ENCODE measurements around the gene MRPL41. TPM values are rescaled to one million over a fixed set of nuclear protein-coding genes. Genes with fewer than 3 reads are reported as not detected.

Gene MRPL41
- total and polyA plus RNA-seq, 2 donors from 2014 or later, result 47.3 to 150 TPM

DNA sequence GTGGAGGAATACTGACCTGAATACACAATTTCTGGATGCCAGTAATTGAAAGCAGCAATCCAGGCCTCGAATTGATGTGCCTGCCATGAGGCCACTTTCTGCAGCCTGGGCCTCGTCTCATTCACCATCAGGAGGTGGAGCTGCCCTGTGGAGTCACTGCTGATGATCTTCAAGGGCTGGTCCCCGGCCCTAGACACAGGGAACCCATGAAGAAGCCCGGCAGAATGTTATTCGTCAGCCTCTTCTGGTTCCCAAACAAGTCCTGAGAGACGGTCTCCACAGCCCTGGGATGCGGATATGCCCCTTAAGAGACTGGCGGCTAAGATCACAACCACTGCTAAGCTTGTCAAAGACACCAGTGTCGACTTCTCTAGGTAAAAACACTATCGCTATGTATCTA is 22.5 kb downstream of the MRPL41 start:
- H3K9me3 ChIP-seq (ENCODE audit: control insufficient read depth in 2 of 3, insufficient read depth in 1 of 3, low read length in 3 of 3), result no peaks in the 10 kb centered on the region
- no peak overlapping the region for H3K4me3 ChIP-seq (ENCODE audit: low read length in 3 of 3)
- H3K36me3 ChIP-seq (ENCODE audit: control insufficient read depth in 2 of 3, insufficient read depth in 3 of 3, low read length in 3 of 3), result peaks cover 3 to 31% (median 24%) of the 10 kb centered on the region in 3 donors
- TF ChIP-seq, protein P1, sequence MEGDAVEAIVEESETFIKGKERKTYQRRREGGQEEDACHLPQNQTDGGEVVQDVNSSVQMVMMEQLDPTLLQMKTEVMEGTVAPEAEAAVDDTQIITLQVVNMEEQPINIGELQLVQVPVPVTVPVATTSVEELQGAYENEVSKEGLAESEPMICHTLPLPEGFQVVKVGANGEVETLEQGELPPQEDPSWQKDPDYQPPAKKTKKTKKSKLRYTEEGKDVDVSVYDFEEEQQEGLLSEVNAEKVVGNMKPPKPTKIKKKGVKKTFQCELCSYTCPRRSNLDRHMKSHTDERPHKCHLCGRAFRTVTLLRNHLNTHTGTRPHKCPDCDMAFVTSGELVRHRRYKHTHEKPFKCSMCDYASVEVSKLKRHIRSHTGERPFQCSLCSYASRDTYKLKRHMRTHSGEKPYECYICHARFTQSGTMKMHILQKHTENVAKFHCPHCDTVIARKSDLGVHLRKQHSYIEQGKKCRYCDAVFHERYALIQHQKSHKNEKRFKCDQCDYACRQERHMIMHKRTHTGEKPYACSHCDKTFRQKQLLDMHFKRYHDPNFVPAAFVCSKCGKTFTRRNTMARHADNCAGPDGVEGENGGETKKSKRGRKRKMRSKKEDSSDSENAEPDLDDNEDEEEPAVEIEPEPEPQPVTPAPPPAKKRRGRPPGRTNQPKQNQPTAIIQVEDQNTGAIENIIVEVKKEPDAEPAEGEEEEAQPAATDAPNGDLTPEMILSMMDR (IDR thresholded peaks at IDR 0.05; ENCODE audit: borderline replicate concordance, extremely low read depth, insufficient read depth), result no peak
- H3K27ac ChIP-seq (ENCODE audit: low read depth in 2 of 2, low read length in 2 of 2), result no peak overlapping the region
- DNase-seq (no peak), FAIRE-seq (no peak)
- H3K27me3 ChIP-seq (ENCODE audit: control insufficient read depth, insufficient read depth, low read length), result no peaks in the 10 kb centered on the region
- H3K4me1 ChIP-seq (ENCODE audit: control insufficient read depth in 2 of 3, insufficient read depth in 2 of 3, low read depth in 1 of 3, low read length in 3 of 3), result peaks cover 0 to 6% (median 4%) of the 10 kb centered on the region in 3 donors
- intact Hi-C loops (cut with DNase I), result no loop called here
- no peak overlapping the region for H3K9ac ChIP-seq (ENCODE audit: low read length in 3 of 3)

DNA sequence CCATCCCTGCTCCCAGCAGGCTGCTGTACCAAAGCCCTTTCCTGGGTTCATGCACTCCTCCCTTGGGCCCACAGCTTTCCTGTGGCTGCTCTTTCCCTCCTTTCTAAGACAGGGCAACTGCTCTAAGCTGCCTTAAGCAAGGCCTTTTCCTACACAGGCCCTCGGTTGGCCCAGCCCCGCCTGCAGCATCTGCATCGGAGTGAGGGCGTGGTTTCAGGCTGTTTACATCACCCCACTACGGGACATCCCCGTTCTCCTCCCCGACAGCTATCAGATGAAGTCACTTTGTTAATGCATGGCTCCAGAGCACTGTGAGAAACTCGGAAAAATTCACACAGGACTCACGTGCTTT is 23.7 kb downstream of the MRPL41 start:
- DNase-seq (no peak), FAIRE-seq (no peak)
- no peak overlapping the region for H3K9ac ChIP-seq (ENCODE audit: low read length in 3 of 3)
- no peak overlapping the region for H3K4me3 ChIP-seq (ENCODE audit: low read length in 3 of 3)
- TF ChIP-seq, protein P1 (IDR thresholded peaks at IDR 0.05; ENCODE audit: borderline replicate concordance, extremely low read depth, insufficient read depth), result no peak
- intact Hi-C loops (cut with DNase I), result no loop called here
- H3K27ac ChIP-seq (ENCODE audit: low read depth in 2 of 2, low read length in 2 of 2), result no peak overlapping the region
- no peaks in the 10 kb centered on the region for H3K9me3 ChIP-seq (ENCODE audit: control insufficient read depth in 2 of 3, insufficient read depth in 1 of 3, low read length in 3 of 3)
- peaks cover 0 to 8% (median 4%) of the 10 kb centered on the region in 3 donors for H3K4me1 ChIP-seq (ENCODE audit: control insufficient read depth in 2 of 3, insufficient read depth in 2 of 3, low read depth in 1 of 3, low read length in 3 of 3)
- no peaks in the 10 kb centered on the region for H3K27me3 ChIP-seq (ENCODE audit: control insufficient read depth, insufficient read depth, low read length)
- peaks cover 3 to 31% (median 21%) of the 10 kb centered on the region in 3 donors for H3K36me3 ChIP-seq (ENCODE audit: control insufficient read depth in 2 of 3, insufficient read depth in 3 of 3, low read length in 3 of 3)

DNA sequence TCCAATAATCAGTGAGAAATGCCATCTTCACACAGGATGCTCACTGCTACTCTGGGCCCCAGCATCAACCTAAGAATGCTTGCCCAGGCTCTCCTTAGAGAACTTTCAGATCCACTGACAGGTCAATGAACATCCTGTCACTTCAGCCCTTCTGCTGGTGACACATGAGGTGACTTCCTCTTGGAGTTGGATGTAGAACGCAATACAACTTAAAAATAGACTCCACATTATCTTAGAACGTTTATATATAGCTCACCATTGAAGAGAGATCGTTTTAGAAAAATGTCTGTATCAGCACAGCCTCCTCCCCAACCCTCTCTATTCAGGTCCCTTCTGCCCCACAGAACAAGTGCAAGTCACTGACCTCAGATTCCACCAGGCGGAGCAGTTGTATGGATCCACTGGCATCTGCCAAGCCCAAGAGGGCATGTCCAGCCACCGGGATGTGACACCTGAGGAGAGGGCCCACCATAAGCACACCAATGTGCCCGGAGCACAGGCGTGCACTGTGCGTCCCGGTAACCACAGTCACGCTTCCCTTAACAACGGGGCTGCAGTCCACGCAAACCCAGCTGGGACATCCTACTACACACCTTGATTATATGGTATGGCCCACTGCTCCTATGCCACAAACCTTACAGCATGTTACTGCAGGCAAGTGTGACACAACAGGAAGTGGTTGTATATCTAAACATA is 24.2 kb downstream of the MRPL41 start:
- H3K9me3 ChIP-seq (ENCODE audit: control insufficient read depth in 2 of 3, insufficient read depth in 1 of 3, low read length in 3 of 3), result no peaks in the 10 kb centered on the region
- DNase-seq (no peak), FAIRE-seq (no peak)
- H3K9ac ChIP-seq (ENCODE audit: low read length in 3 of 3), result no peak overlapping the region
- H3K4me3 ChIP-seq (ENCODE audit: low read length in 3 of 3), result no peak overlapping the region
- H3K27me3 ChIP-seq (ENCODE audit: control insufficient read depth, insufficient read depth, low read length), result no peaks in the 10 kb centered on the region
- intact Hi-C loops (cut with DNase I), result no loop called here
- TF ChIP-seq, protein P1 (IDR thresholded peaks at IDR 0.05; ENCODE audit: borderline replicate concordance, extremely low read depth, insufficient read depth), result no peak
- H3K4me1 ChIP-seq (ENCODE audit: control insufficient read depth in 2 of 3, insufficient read depth in 2 of 3, low read depth in 1 of 3, low read length in 3 of 3), result peaks cover 0 to 8% (median 4%) of the 10 kb centered on the region in 3 donors
- H3K36me3 ChIP-seq (ENCODE audit: control insufficient read depth in 2 of 3, insufficient read depth in 3 of 3, low read length in 3 of 3), result peaks cover 3 to 31% (median 17%) of the 10 kb centered on the region in 3 donors
- H3K27ac ChIP-seq (ENCODE audit: low read depth in 2 of 2, low read length in 2 of 2), result no peak overlapping the region

Data from kidney (tissue), 14 donors.